Stimulated activated CD4-positive, alpha-beta T cell treated with anti-CD3 and anti-CD28 coated beads, TNF-alpha, amount 100 ng/mL, for 1 hour (primary cell): ENCODE data around the gene TMX3.

ENCODE experiments used
- DNase-seq, 3 donors: peaks; one replicate each; pipeline ENCODE4 v3.0.0-alpha.2; 2020; ENCODE audit warnings: low read depth in 3 of 3, low spot score in 1 of 3

The TMX3 gene

GRCh38 chr18:68713131-68713530, 1.8 kb downstream of the TMX3 start:
- no peak for DNase-seq

- DNase-seq: no peak
Observed at GRCh38 chr18:68707646-68708045, 7.3 kb downstream of the TMX3 start.

GRCh38 chr18:68705119-68705518, 9.8 kb downstream of the TMX3 start:
- DNase-seq: no peak

GRCh38 chr18:68703326-68703725, 11.6 kb downstream of the TMX3 start:
- no peak for DNase-seq

- no peak for DNase-seq
Observed at GRCh38 chr18:68701353-68701752, 13.6 kb downstream of the TMX3 start.

GRCh38 chr18:68699043-68699442, 15.9 kb downstream of the TMX3 start:
- DNase-seq: no peak

GRCh38 chr18:68696937-68697336, 18.0 kb downstream of the TMX3 start:
- no peak for DNase-seq

- DNase-seq: no peak
Observed at GRCh38 chr18:68694316-68694715, 20.6 kb downstream of the TMX3 start.

- DNase-seq: no peak
Observed at GRCh38 chr18:68693091-68693815, 21.7 kb downstream of the TMX3 start.

- no peak for DNase-seq
Observed at GRCh38 chr18:68679528-68679927, 35.4 kb downstream of the TMX3 start.

- DNase-seq: no peak
Observed at GRCh38 chr18:68676913-68677312, 38.0 kb downstream of the TMX3 start.

GRCh38 chr18:68667121-68667520, 47.8 kb downstream of the TMX3 start:
- DNase-seq: no peak

- no peak for DNase-seq
Observed at GRCh38 chr18:68666381-68666780, 48.5 kb downstream of the TMX3 start.

- DNase-seq: no peak
Observed at GRCh38 chr18:68665628-68666027, 49.3 kb downstream of the TMX3 start.

- DNase-seq: no peak
Observed at GRCh38 chr18:68662754-68663153, 52.2 kb downstream of the TMX3 start.

GRCh38 chr18:68660354-68661183, 54.3 kb downstream of the TMX3 start:
- DNase-seq: no peak

- no peak for DNase-seq
Observed at GRCh38 chr18:68648191-68648590, 66.7 kb downstream of the TMX3 start.

GRCh38 chr18:68642003-68642402, 72.9 kb downstream of the TMX3 start:
- DNase-seq: no peak

GRCh38 chr18:68640861-68641260, 74.0 kb downstream of the TMX3 start:
- DNase-seq: no peak

- DNase-seq: no peak
Observed at GRCh38 chr18:68638613-68639012, 76.3 kb downstream of the TMX3 start.

- no peak for DNase-seq
Observed at GRCh38 chr18:68627812-68628211, 87.1 kb downstream of the TMX3 start.
